ENCODE data around the gene DIRAS3.

GRCh38 chr1:68029444-68029843 is 21.0 kb downstream of the DIRAS3 start:
- TF ChIP-seq EZH2 (IDR thresholded peaks at IDR 0.05; ENCODE audit: borderline replicate concordance, low read length) (no peak), CTCF (IDR thresholded peaks at IDR 0.05; ENCODE audit: low read length) (no peak)

All from OCI-LY1 (cell line).